H9 (cell line): ENCODE measurements around the gene FAM185A. TPM values are rescaled to one million over a fixed set of nuclear protein-coding genes. Genes with fewer than 3 reads are reported as not detected.

ENCODE experiments used
- DNase-seq: peaks from one replicate; pipeline ENCODE4 v3.0.0-alpha.2; 2017
- H2AFZ ChIP-seq: one replicate; pipeline ENCODE4 v1.6.1; 2013; ENCODE audit warnings: mild to moderate bottlenecking, low read length, control low read depth, moderate library complexity
- H2AK5ac ChIP-seq: 2 replicates; pipeline ENCODE4 v1.6.1; 2013; ENCODE audit warnings: low read length, control low read depth, mixed read lengths; ENCODE audit not compliant: insufficient read length
- H2BK120ac ChIP-seq: one replicate; pipeline ENCODE4 v1.6.1; 2013; ENCODE audit warnings: low read depth, mild to moderate bottlenecking, low read length, control low read depth, inconsistent platforms; ENCODE audit not compliant: poor library complexity, severe bottlenecking
- H2BK12ac ChIP-seq: 2 replicates; pipeline ENCODE4 v1.6.1; 2013; ENCODE audit warnings: low read length, control low read depth, mixed read lengths, low read depth; ENCODE audit not compliant: insufficient read length
- H2BK15ac ChIP-seq: 2 replicates; pipeline ENCODE4 v1.6.1; 2013; ENCODE audit warnings: low read depth, low read length, control low read depth
- H2BK20ac ChIP-seq: one replicate; pipeline ENCODE4 v1.6.1; 2013; ENCODE audit warnings: low read depth, mild to moderate bottlenecking, low read length, control low read depth, inconsistent platforms; ENCODE audit not compliant: poor library complexity, severe bottlenecking
- H2BK5ac ChIP-seq: 2 replicates; pipeline ENCODE4 v1.6.1; 2013; ENCODE audit warnings: low read length, control low read depth, mixed read lengths; ENCODE audit not compliant: insufficient read length
- H3K14ac ChIP-seq: 2 replicates; pipeline ENCODE4 v1.6.1; 2013; ENCODE audit warnings: low read length, control low read depth; ENCODE audit not compliant: insufficient read depth
- H3K18ac ChIP-seq: 2 replicates; pipeline ENCODE4 v1.6.1; 2013; ENCODE audit warnings: low read depth, mild to moderate bottlenecking, mixed read lengths, low read length, control low read depth; ENCODE audit not compliant: insufficient read length
- H3K23ac ChIP-seq: 2 replicates; pipeline ENCODE4 v1.6.1; 2013; ENCODE audit warnings: low read length, control low read depth, mixed read lengths, low read depth; ENCODE audit not compliant: insufficient read length
- H3K23me2 ChIP-seq: 2 replicates; pipeline ENCODE4 v1.6.1; 2013; ENCODE audit warnings: low read depth, mild to moderate bottlenecking, mixed read lengths, low read length, control low read depth; ENCODE audit not compliant: insufficient read length, poor library complexity, severe bottlenecking
- H3K27ac ChIP-seq: 2 replicates; pipeline ENCODE4 v1.5.1; 2013; ENCODE audit warnings: low read length, control low read depth, mixed read lengths, low read depth; ENCODE audit not compliant: insufficient read length
- H3K27me3 ChIP-seq: 2 replicates; pipeline ENCODE4 v1.6.1; 2013; ENCODE audit warnings: low read length, control low read depth, inconsistent platforms; ENCODE audit not compliant: insufficient read depth
- H3K4ac ChIP-seq: 2 replicates; pipeline ENCODE4 v1.6.1; 2013; ENCODE audit warnings: low read depth, mild to moderate bottlenecking, control low read depth, inconsistent platforms, low read length, moderate library complexity
- H3K4me1 ChIP-seq: 2 replicates; pipeline ENCODE4 v1.6.1; 2013; ENCODE audit warnings: low read length, control low read depth, inconsistent platforms; ENCODE audit not compliant: insufficient read depth
- H3K4me2 ChIP-seq: 2 replicates; pipeline ENCODE4 v1.6.1; 2013; ENCODE audit warnings: low read length, control low read depth, mixed read lengths; ENCODE audit not compliant: insufficient read length, insufficient read depth
- H3K56ac ChIP-seq: 2 replicates; pipeline ENCODE4 v1.6.1; 2013; ENCODE audit warnings: low read depth, mild to moderate bottlenecking, mixed read lengths, low read length, control low read depth; ENCODE audit not compliant: insufficient read length
- H3K79me1 ChIP-seq: 2 replicates; pipeline ENCODE4 v1.6.1; 2013; ENCODE audit warnings: low read depth, mild to moderate bottlenecking, moderate library complexity, low read length, control low read depth, inconsistent platforms; ENCODE audit not compliant: insufficient read depth, poor library complexity, severe bottlenecking
- H3K79me2 ChIP-seq: 2 replicates; pipeline ENCODE4 v1.6.1; 2013; ENCODE audit warnings: low read length, control low read depth, inconsistent platforms; ENCODE audit not compliant: insufficient read depth
- H3K9ac ChIP-seq: 2 replicates; pipeline ENCODE4 v1.6.1; 2013; ENCODE audit warnings: low read length, control low read depth, mixed read lengths; ENCODE audit not compliant: insufficient read length; ENCODE audit errors: extremely low read depth
- H3K9me3 ChIP-seq: one replicate; pipeline ENCODE4 v1.6.1; 2013; ENCODE audit warnings: low read depth, low read length, inconsistent platforms; ENCODE audit not compliant: control insufficient read depth
- H3T11ph ChIP-seq: one replicate; pipeline ENCODE4 v1.6.1; 2013; ENCODE audit warnings: mild to moderate bottlenecking, low read length, control low read depth, inconsistent platforms
- H4K20me1 ChIP-seq: one replicate; pipeline ENCODE4 v1.6.1; 2013; ENCODE audit not compliant: control insufficient read depth, insufficient read length, insufficient read depth
- H4K5ac ChIP-seq: 2 replicates; pipeline ENCODE4 v1.6.1; 2013; ENCODE audit warnings: low read depth, mild to moderate bottlenecking, mixed read lengths, low read length, control low read depth; ENCODE audit not compliant: insufficient read length
- H4K8ac ChIP-seq: replicated peaks from 2 replicates; pipeline ENCODE4 v1.6.1; 2013; ENCODE audit warnings: low read length, control low read depth, mixed read lengths, low read depth; ENCODE audit not compliant: insufficient read length
- H4K91ac ChIP-seq: 2 replicates; pipeline ENCODE4 v1.6.1; 2013; ENCODE audit warnings: low read depth, mild to moderate bottlenecking, moderate library complexity, mixed read lengths, low read length, control low read depth; ENCODE audit not compliant: insufficient read length
- H3K27ac Mint-ChIP-seq, 3 experiments: 2 replicates in 2 of 3; 3 replicates in 1 of 3; pipeline ENCODE4 v1.8.0; 2020 to 2021; ENCODE audit warnings: mixed read lengths in 3 of 3, mild to moderate bottlenecking in 1 of 3, moderate library complexity in 1 of 3
- H3K27me3 Mint-ChIP-seq: 2 replicates; pipeline ENCODE4 v1.8.0; 2021; ENCODE audit warnings: low read depth, mild to moderate bottlenecking, moderate library complexity, mixed read lengths
- H3K36me3 Mint-ChIP-seq, 3 experiments: 2 replicates in 2 of 3; 3 replicates in 1 of 3; pipeline ENCODE4 v1.8.0; 2020 to 2021; ENCODE audit warnings: low read depth in 3 of 3, mixed read lengths in 3 of 3; ENCODE audit not compliant: insufficient read depth in 1 of 3
- H3K4me1 Mint-ChIP-seq, 2 experiments: 2 replicates each; pipeline ENCODE4 v1.8.0; 2020; ENCODE audit warnings: mixed read lengths in 2 of 2
- H3K4me3 Mint-ChIP-seq, 2 experiments: 2 replicates in 1 of 2; 3 replicates in 1 of 2; pipeline ENCODE4 v1.8.0; 2020 to 2021; ENCODE audit warnings: mild to moderate bottlenecking in 2 of 2, mixed read lengths in 2 of 2, moderate library complexity in 1 of 2
- H3K9me3 Mint-ChIP-seq, 2 experiments: 2 replicates in 1 of 2; 3 replicates in 1 of 2; pipeline ENCODE4 v1.8.0; 2020; ENCODE audit warnings: mild to moderate bottlenecking in 2 of 2, mixed read lengths in 2 of 2, moderate library complexity in 1 of 2
- total RNA-seq: library from RNA; stranded (reverse); gene quantifications from 2 replicates; pipeline ENCODE4 v1.2.1, GENCODE V29; 2021
- TF ChIP-seq, protein P1 (sequence below): fragments of 200-600 bp; sonication (generic); conservative IDR thresholded peaks from 3 replicates; pipeline ENCODE4 v1.8.0; 2021; ENCODE audit warnings: antibody characterized with exemption, mild to moderate bottlenecking

FAM185A gene
- total RNA-seq, 1 experiment from 2014 or later: 7.0 TPM

DNA sequence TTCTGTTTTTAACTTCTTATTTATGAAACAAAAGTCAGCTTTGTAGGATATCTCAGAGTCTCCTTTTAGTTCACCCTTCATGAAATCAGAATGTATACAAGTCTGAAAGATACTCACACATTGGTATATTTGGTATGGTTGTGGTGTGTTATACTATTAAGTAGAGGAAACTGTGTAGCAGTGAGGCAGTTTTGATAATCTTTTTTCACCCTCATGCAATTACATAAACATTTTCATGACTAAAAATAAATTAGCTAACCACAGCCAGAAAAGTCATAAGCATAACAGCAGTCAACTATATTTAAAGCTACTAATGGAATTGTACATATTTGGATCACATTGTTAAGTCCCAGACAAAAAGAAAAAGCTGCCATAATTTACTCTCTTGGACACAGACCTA is 62.1 kb downstream of the FAM185A start:
- Histone ChIP-seq H3K23me2 (no peaks in the 10 kb centered on the region), H3K18ac (no peak overlapping the region), H3K27ac (no peak overlapping the region), H3K79me1 (no peaks in the 10 kb centered on the region), H2AK5ac (no peak overlapping the region), H2BK12ac (no peak overlapping the region), H3K14ac (no peak overlapping the region), H3K9me3 (no peaks in the 10 kb centered on the region), H3K4me2 (no peak overlapping the region), H2BK20ac (no peak overlapping the region), H3K23ac (no peak overlapping the region), H4K8ac (no peak overlapping the region), H4K20me1 (no peaks in the 10 kb centered on the region), H4K5ac (no peak overlapping the region), H3T11ph (no peak overlapping the region), H3K56ac (no peak overlapping the region), H2BK5ac (no peak overlapping the region), H3K9ac (no peak overlapping the region), H3K27me3 (no peaks in the 10 kb centered on the region), H2BK120ac (no peak overlapping the region), H3K4me1 (no peaks in the 10 kb centered on the region), H2AFZ (no peak overlapping the region), H3K4ac (no peak overlapping the region), H2BK15ac (no peak overlapping the region), H3K79me2 (no peaks in the 10 kb centered on the region), H4K91ac (no peak overlapping the region)
- H3K4me1 Mint-ChIP-seq: 0 out of 4 replicates have a peak, but pooled peaks cover 0 to 2% of the 10 kb centered on the region in 2 experiments
- TF ChIP-seq, protein P1, sequence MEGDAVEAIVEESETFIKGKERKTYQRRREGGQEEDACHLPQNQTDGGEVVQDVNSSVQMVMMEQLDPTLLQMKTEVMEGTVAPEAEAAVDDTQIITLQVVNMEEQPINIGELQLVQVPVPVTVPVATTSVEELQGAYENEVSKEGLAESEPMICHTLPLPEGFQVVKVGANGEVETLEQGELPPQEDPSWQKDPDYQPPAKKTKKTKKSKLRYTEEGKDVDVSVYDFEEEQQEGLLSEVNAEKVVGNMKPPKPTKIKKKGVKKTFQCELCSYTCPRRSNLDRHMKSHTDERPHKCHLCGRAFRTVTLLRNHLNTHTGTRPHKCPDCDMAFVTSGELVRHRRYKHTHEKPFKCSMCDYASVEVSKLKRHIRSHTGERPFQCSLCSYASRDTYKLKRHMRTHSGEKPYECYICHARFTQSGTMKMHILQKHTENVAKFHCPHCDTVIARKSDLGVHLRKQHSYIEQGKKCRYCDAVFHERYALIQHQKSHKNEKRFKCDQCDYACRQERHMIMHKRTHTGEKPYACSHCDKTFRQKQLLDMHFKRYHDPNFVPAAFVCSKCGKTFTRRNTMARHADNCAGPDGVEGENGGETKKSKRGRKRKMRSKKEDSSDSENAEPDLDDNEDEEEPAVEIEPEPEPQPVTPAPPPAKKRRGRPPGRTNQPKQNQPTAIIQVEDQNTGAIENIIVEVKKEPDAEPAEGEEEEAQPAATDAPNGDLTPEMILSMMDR: no peak
- H3K36me3 Mint-ChIP-seq: no peaks in the 10 kb centered on the region; a peak in 1 of 7 replicates
- DNase-seq: no peak
- no peaks in the 10 kb centered on the region for H3K9me3 Mint-ChIP-seq
- H3K4me3 Mint-ChIP-seq: no peak overlapping the region
- H3K27me3 Mint-ChIP-seq: 0 out of 2 replicates have a peak, but pooled peaks cover 1% of the 10 kb centered on the region
- H3K27ac Mint-ChIP-seq: no peak overlapping the region
